Mucosa of rectum (tissue), 2 donors: Measurements from ENCODE around the gene ASIC4.

Experiments
- H3K27ac ChIP-seq, 2 donors: one replicate each; pipeline ENCODE4 v1.7.0; 2013; ENCODE audit warnings: inconsistent platforms in 2 of 2, low read depth in 2 of 2, low read length in 2 of 2
- H3K27me3 ChIP-seq, 2 donors: one replicate each; pipeline ENCODE4 v1.7.0; 2013; ENCODE audit warnings: low read length in 2 of 2; ENCODE audit not compliant: control insufficient read depth in 2 of 2, insufficient read depth in 2 of 2
- H3K36me3 ChIP-seq, 2 donors: one replicate each; pipeline ENCODE4 v1.7.0; 2013; ENCODE audit warnings: low read length in 2 of 2; ENCODE audit not compliant: control insufficient read depth in 2 of 2, insufficient read depth in 2 of 2
- H3K4me1 ChIP-seq, 2 donors: one replicate each; pipeline ENCODE4 v1.7.0; 2013; ENCODE audit warnings: low read length in 2 of 2, mild to moderate bottlenecking in 1 of 2; ENCODE audit not compliant: control insufficient read depth in 2 of 2, insufficient read depth in 2 of 2
- H3K4me3 ChIP-seq, 2 donors: one replicate each; pipeline ENCODE4 v1.7.0; 2013; ENCODE audit warnings: low read length in 2 of 2
- H3K9ac ChIP-seq, 2 donors: one replicate each; pipeline ENCODE4 v1.7.0; 2013; ENCODE audit warnings: low read length in 2 of 2, low read depth in 1 of 2, mild to moderate bottlenecking in 1 of 2
- H3K9me3 ChIP-seq, 2 donors: one replicate each; pipeline ENCODE4 v1.7.0; 2013; ENCODE audit warnings: low read length in 2 of 2; ENCODE audit not compliant: control insufficient read depth in 2 of 2
- donor health status: healthy.
- donor health status: Normal muscosa, but diverticular disease.

ASIC4 gene

DNA sequence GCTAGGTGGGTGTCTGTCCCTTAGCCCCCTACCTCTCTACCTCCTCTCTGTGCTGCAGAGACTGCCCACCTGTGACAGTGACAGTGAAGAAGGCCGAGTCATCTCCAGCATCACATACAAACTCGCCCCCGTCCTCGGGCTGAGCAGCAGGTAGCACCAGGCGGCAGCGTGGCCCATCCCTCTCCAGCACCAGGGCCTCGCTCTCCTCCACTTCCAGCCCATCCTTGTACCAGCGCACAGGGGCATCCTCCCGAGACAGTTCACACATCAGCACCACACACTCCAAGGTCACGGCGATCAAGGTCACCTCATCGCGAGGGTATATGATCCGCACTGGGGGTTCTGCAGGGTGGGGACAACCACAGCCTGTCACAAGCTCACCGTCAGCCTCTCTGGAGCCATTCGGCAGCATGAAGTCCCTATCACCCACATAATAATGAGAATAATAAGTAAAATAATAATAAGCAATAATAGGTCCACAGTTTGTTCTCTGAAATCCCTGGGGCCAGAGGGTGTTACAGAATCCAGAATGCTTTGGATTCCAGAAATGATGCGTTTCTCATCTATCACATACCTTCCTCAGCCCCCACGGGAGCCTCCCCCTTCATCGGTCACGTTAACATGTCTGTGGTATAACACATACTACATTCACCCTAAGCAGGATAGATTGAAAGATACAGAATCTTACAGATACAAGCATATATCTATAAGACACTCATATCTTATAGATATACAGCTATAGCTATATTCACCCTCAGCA lies 45.1 kb downstream of the ASIC4 start:
- no peak overlapping the region for H3K9ac ChIP-seq
- peaks cover 0 to 1% of the 10 kb centered on the region in 2 donors for H3K9me3 ChIP-seq
- H3K27me3 ChIP-seq, result peaks cover 0 to 4% of the 10 kb centered on the region in 2 donors
- no peaks in the 10 kb centered on the region for H3K4me1 ChIP-seq
- no peak overlapping the region for H3K4me3 ChIP-seq
- H3K36me3 ChIP-seq, result no peaks in the 10 kb centered on the region
- H3K27ac ChIP-seq, result no peak overlapping the region

GRCh38 chr2:219560037-219560892 lies 46.0 kb downstream of the ASIC4 start:
- peaks cover 0 to 1% of the 10 kb centered on the region in 2 donors for H3K9me3 ChIP-seq
- H3K27ac ChIP-seq, result no peak overlapping the region
- H3K9ac ChIP-seq, result no peak overlapping the region
- H3K36me3 ChIP-seq, result no peaks in the 10 kb centered on the region
- no peaks in the 10 kb centered on the region for H3K27me3 ChIP-seq
- no peak overlapping the region for H3K4me3 ChIP-seq
- no peaks in the 10 kb centered on the region for H3K4me1 ChIP-seq

- Histone ChIP-seq H3K4me3 (no peak overlapping the region), H3K27ac (no peak overlapping the region), H3K9ac (no peak overlapping the region), H3K4me1 (no peaks in the 10 kb centered on the region), H3K27me3 (no peaks in the 10 kb centered on the region), H3K9me3 (peaks cover 0 to 1% of the 10 kb centered on the region in 2 donors), H3K36me3 (no peaks in the 10 kb centered on the region)
Measured at GRCh38 chr2:219560893-219561178, 46.6 kb downstream of the ASIC4 start.

- Histone ChIP-seq H3K9me3 (peaks cover 0 to 1% of the 10 kb centered on the region in 2 donors), H3K27me3 (no peaks in the 10 kb centered on the region), H3K36me3 (no peaks in the 10 kb centered on the region), H3K4me1 (no peaks in the 10 kb centered on the region), H3K27ac (no peak overlapping the region), H3K9ac (no peak overlapping the region), H3K4me3 (no peak overlapping the region)
Measured at GRCh38 chr2:219561179-219562048, 47.1 kb downstream of the ASIC4 start.

GRCh38 chr2:219562049-219563020 lies 48.1 kb downstream of the ASIC4 start:
- peaks cover 0 to 1% of the 10 kb centered on the region in 2 donors for H3K9me3 ChIP-seq
- no peak overlapping the region for H3K4me3 ChIP-seq
- no peaks in the 10 kb centered on the region for H3K27me3 ChIP-seq
- no peak overlapping the region for H3K9ac ChIP-seq
- no peaks in the 10 kb centered on the region for H3K4me1 ChIP-seq
- no peak overlapping the region for H3K27ac ChIP-seq
- H3K36me3 ChIP-seq, result no peaks in the 10 kb centered on the region

DNA sequence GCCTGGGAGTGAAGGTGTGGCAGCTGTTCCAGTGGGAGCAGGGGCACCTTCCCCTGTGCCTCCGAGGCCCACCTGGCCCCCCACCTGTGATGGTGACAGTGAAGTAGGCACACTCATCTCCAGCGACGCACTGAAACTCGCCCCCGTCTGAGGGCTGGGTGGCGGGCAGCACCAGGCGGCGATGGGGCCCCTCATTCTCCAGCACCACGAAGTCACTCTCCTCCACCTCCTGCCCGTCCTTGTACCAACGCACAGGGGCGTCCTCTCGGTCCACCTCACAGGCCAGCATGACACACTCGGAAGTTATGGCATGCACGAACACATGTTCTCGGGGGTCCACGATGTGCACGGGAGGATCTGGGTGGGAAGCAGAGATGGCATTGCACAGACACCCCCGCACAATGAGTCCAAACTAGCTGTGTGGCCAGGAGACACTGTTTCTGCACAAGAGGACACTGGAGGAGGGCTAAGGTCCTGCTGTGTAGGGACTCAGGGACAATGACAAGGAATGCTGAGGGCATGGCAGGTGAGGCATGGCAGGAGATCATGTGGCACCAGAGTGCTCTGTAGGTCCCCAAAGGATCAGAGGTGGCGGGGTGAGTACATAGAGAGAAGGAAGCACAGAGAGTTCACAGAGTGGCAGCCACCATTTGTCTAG lies 49.1 kb downstream of the ASIC4 start:
- Histone ChIP-seq H3K4me1 (no peaks in the 10 kb centered on the region), H3K27ac (no peak overlapping the region), H3K9ac (no peak overlapping the region), H3K9me3 (peaks cover 0 to 1% of the 10 kb centered on the region in 2 donors), H3K27me3 (no peaks in the 10 kb centered on the region), H3K4me3 (no peak overlapping the region), H3K36me3 (no peaks in the 10 kb centered on the region)

DNA sequence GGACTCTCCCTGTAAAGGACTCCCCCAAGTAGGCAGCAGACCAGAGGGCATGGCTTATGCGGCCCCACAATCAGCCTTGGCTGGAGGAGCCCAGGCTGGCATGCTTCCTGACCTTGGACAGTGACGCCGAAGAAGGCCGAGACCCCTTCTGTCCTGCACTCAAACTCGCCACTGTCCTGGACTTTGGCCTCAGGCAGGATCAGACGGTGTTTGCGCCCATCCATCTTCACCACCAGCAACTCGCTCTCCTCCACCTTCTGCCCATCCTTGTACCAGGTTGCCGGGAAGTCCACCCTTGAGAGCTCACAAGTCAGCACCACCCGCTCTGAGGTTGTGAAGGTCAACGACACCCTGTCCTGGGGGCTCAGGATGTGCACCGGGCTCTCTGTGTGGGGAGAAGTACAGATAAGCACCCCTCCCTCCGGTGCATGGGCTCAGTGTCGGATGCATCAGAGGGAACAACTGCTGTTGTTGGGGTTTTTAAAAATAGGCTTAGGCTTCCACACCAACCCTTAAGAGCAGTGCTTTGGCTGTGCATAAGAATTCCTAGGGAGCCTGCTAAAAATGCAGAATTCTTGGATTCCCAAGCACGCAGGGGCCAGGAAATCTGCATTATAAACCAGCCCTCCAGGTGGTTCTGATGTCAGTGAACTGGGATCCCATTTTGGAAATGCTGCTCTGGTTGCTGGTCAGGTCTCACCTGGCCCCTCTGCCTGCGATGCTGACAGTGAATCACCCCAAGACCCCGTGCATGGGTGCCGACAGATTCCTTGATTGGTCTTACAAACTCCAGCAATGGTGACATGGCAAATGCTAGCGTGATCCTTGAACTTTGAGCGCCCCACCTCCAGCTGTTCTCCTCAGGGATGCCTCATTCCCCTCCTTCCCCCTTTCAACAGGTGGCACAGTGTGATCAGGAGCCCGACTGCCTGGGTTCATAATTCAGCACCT lies 51.1 kb downstream of the ASIC4 start:
- Histone ChIP-seq H3K9me3 (peaks cover 0 to 1% of the 10 kb centered on the region in 2 donors), H3K27me3 (peaks cover 0 to 4% of the 10 kb centered on the region in 2 donors), H3K4me3 (no peak overlapping the region), H3K9ac (no peak overlapping the region), H3K4me1 (peaks cover 4% of the 10 kb centered on the region in 2 donors), H3K36me3 (no peaks in the 10 kb centered on the region), H3K27ac (no peak overlapping the region)

DNA sequence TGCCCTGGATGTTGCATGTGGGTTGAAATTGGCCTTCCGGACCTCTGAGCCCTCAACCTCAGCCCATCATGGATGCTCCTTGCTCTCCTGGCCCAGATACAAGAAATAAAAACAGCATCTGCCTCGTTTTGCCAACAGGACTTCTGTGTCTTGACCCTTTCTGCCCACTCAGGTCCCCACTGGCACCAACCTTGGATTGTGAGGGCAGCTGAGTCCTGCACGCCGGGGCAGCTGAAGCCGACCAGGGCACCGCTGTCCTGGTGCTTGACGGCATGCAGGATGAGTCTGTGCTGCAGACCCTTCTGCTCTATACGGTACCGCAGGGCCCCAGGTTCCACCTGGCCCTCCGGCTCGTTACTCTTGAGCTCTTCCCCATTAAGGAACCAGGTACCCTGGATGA lies 52.4 kb downstream of the ASIC4 start:
- no peak overlapping the region for H3K4me3 ChIP-seq
- H3K9ac ChIP-seq, result no peak overlapping the region
- H3K4me1 ChIP-seq, result peaks cover 4% of the 10 kb centered on the region in 2 donors
- peaks cover 0 to 1% of the 10 kb centered on the region in 2 donors for H3K9me3 ChIP-seq
- H3K27ac ChIP-seq, result no peak overlapping the region
- H3K36me3 ChIP-seq, result no peaks in the 10 kb centered on the region
- peaks cover 0 to 4% of the 10 kb centered on the region in 2 donors for H3K27me3 ChIP-seq
